Measurements from ENCODE around the gene COLQ.

- TF ChIP-seq NR3C1 (IDR thresholded peaks at IDR 0.05), result no peak
- no peak for TF ChIP-seq CTCF (IDR thresholded peaks at IDR 0.05)
- no peak for TF ChIP-seq MAX (IDR thresholded peaks at IDR 0.05)
- no peak for TF ChIP-seq FOSL2 (IDR thresholded peaks at IDR 0.05)
- TF ChIP-seq FOSL2 (CRISPR knock-in tag; IDR thresholded peaks at IDR 0.05), result no peak
- no peak for TF ChIP-seq ESRRA (IDR thresholded peaks at IDR 0.05; ENCODE audit: borderline replicate concordance, low read length)
- no peak for TF ChIP-seq GATA3 (IDR thresholded peaks at IDR 0.05; ENCODE audit: borderline replicate concordance)
- no peak for TF ChIP-seq ZFP36 (IDR thresholded peaks at IDR 0.05; ENCODE audit: borderline replicate concordance, partially characterized antibody)
- no peak for TF ChIP-seq SREBF2 (IDR thresholded peaks at IDR 0.05)
- no peak for TF ChIP-seq CHD4 (IDR thresholded peaks at IDR 0.05; ENCODE audit: borderline replicate concordance)
- TF ChIP-seq TP53 (CRISPR knock-in tag; IDR thresholded peaks at IDR 0.05), result no peak
- no peak for TF ChIP-seq BHLHE40 (IDR thresholded peaks at IDR 0.05; ENCODE audit: low read depth, low read length)
These were observed at the start of gene COLQ for GRCh38 chr3:15521573-15521965.
